H1 (cell line): ENCODE measurements around the gene OTUB1. TPM values are rescaled to one million over a fixed set of nuclear protein-coding genes. Genes with fewer than 3 reads are reported as not detected.
A peak's percentile ranks its signal among the peaks of the same experiment; 100 is the strongest.

Experiments
- CTCF ChIA-PET: fragments of 300-600 bp; sonication (Branson Sonifier 250); formaldehyde crosslinking; loops from one replicate; lab custom pipeline; 2021; ENCODE audit not compliant: partially characterized antibody; lab: Charles Lee
- POLR2A ChIA-PET: fragments of 300-600 bp; sonication (Branson Sonifier 250); formaldehyde crosslinking; loops from one replicate; lab custom pipeline; 2021; ENCODE audit warnings: inconsistent platforms; ENCODE audit not compliant: partially characterized antibody; lab: Charles Lee
- DNase-seq, 2 experiments: peaks; one replicate each; pipeline versions ENCODE4 v3.0.0 to v3.0.0-alpha.2; 2010 to 2022; ENCODE audit warnings: low spot score in 2 of 2, low read depth in 1 of 2, mixed read lengths in 1 of 2
- FAIRE-seq: peaks from 2 replicates; lab custom pipeline; 2011; peaks lifted over from hg19 to GRCh38; lab: Jason Lieb, UNC
- H2AFZ ChIP-seq: 2 replicates; pipeline ENCODE4 v1.8.1; 2012; ENCODE audit warnings: low read length, inconsistent platforms
- H2AK5ac ChIP-seq: 2 replicates; pipeline ENCODE4 v1.6.1; 2013; ENCODE audit warnings: low read depth, low read length
- H2BK120ac ChIP-seq: replicated peaks from 2 replicates; pipeline ENCODE3; 2013; ENCODE audit warnings: low read depth, low read length, inconsistent platforms
- H2BK12ac ChIP-seq: 2 replicates; pipeline ENCODE4 v1.6.1; 2013; ENCODE audit warnings: low read depth, low read length
- H2BK15ac ChIP-seq: 2 replicates; pipeline ENCODE4 v1.6.1; 2013; ENCODE audit warnings: low read length
- H2BK20ac ChIP-seq: 2 replicates; pipeline ENCODE4 v1.6.1; 2013; ENCODE audit warnings: low read length
- H2BK5ac ChIP-seq: 2 replicates; pipeline ENCODE4 v1.6.1; 2013; ENCODE audit warnings: low read depth, low read length
- H3K14ac ChIP-seq: 2 replicates; pipeline ENCODE4 v1.6.1; 2013; ENCODE audit warnings: inconsistent platforms; ENCODE audit not compliant: insufficient read length
- H3K18ac ChIP-seq: 2 replicates; pipeline ENCODE4 v1.6.1; 2013; ENCODE audit warnings: low read length; ENCODE audit errors: extremely low read depth
- H3K23ac ChIP-seq: 2 replicates; pipeline ENCODE4 v1.6.1; 2013; ENCODE audit warnings: inconsistent platforms; ENCODE audit not compliant: insufficient read length
- H3K23me2 ChIP-seq: 2 replicates; pipeline ENCODE4 v1.6.1; 2013; ENCODE audit warnings: low read depth, low read length
- H3K27ac ChIP-seq: 2 replicates; pipeline ENCODE4 v1.6.1; 2011; ENCODE audit warnings: low read depth, low read length, inconsistent platforms
- H3K27me3 ChIP-seq, 4 experiments: replicated peaks in 1 of 4; 1 replicate in 1 of 4; 2 replicates in 3 of 4; pipeline versions ENCODE4 v1.6.1 to v1.8.1; 2011 to 2013; ENCODE audit warnings: low read length in 3 of 4, mild to moderate bottlenecking in 3 of 4, inconsistent platforms in 2 of 4, mixed read lengths in 2 of 4, moderate library complexity in 1 of 4; ENCODE audit not compliant: control insufficient read depth in 3 of 4, insufficient read depth in 3 of 4; ENCODE audit errors: extremely low read depth in 1 of 4
- H3K36me3 ChIP-seq, 4 experiments: 2 replicates each; pipeline versions ENCODE4 v1.6.1 to v1.8.1; 2011 to 2013; ENCODE audit warnings: mild to moderate bottlenecking in 4 of 4, low read length in 3 of 4, moderate library complexity in 2 of 4, control low read depth in 1 of 4, inconsistent platforms in 1 of 4; ENCODE audit not compliant: insufficient read depth in 4 of 4, control insufficient read depth in 2 of 4
- H3K4ac ChIP-seq: replicated peaks from 2 replicates; pipeline ENCODE3; 2013; ENCODE audit warnings: low read length, low read depth, mixed read lengths, inconsistent platforms; ENCODE audit not compliant: insufficient read length
- H3K4me1 ChIP-seq, 4 experiments: replicated peaks in 1 of 4; 1 replicate in 1 of 4; 2 replicates in 3 of 4; pipeline versions ENCODE4 v1.6.1 to v1.8.1; 2011 to 2013; ENCODE audit warnings: low read length in 3 of 4, inconsistent platforms in 2 of 4, mixed read lengths in 1 of 4; ENCODE audit not compliant: insufficient read depth in 4 of 4, control insufficient read depth in 3 of 4
- H3K4me2 ChIP-seq, 2 experiments: 2 replicates each; pipeline versions ENCODE4 v1.6.1 to v1.8.1; 2011 to 2013; ENCODE audit warnings: low read depth in 2 of 2, low read length in 2 of 2, control low read depth in 1 of 2, inconsistent platforms in 1 of 2, mild to moderate bottlenecking in 1 of 2; ENCODE audit not compliant: insufficient read depth in 1 of 2
- H3K4me3 ChIP-seq, 4 experiments: fragments of 200-600, 300-600 bp in 1 of 4; sonication (generic), shearing (Covaris generic), sonication (Bioruptor Twin) in 1 of 4; 2 replicates each; pipeline versions ENCODE4 v1.5.1 to v1.8.1; 2011 to 2016; ENCODE audit warnings: low read length in 4 of 4, low read depth in 3 of 4, control low read depth in 2 of 4, inconsistent platforms in 2 of 4, mild to moderate bottlenecking in 2 of 4, mixed read lengths in 1 of 4, moderate library complexity in 1 of 4; ENCODE audit not compliant: insufficient read depth in 2 of 4; ENCODE audit errors: extremely low read depth in 1 of 4
- H3K56ac ChIP-seq: replicated peaks from 2 replicates; pipeline ENCODE3; 2013; ENCODE audit warnings: low read depth, mild to moderate bottlenecking, mixed read lengths, low read length, inconsistent platforms; ENCODE audit not compliant: insufficient read length
- H3K79me1 ChIP-seq: 2 replicates; pipeline ENCODE4 v1.6.1; 2013; ENCODE audit warnings: low read depth, low read length, control low read depth
- H3K79me2 ChIP-seq, 2 experiments: 2 replicates each; pipeline versions ENCODE4 v1.6.1 to v1.8.1; 2012 to 2013; ENCODE audit warnings: low read length in 2 of 2, mild to moderate bottlenecking in 2 of 2, inconsistent platforms in 1 of 2; ENCODE audit not compliant: insufficient read depth in 2 of 2, control insufficient read depth in 1 of 2
- H3K9ac ChIP-seq, 4 experiments: replicated peaks in 1 of 4; 1 replicate in 1 of 4; 2 replicates in 3 of 4; pipeline versions ENCODE4 v1.6.1 to v1.8.1; 2011 to 2013; ENCODE audit warnings: low read depth in 3 of 4, low read length in 3 of 4, control low read depth in 2 of 4, mild to moderate bottlenecking in 2 of 4, moderate library complexity in 2 of 4, inconsistent platforms in 1 of 4; ENCODE audit errors: extremely low read depth in 1 of 4
- H3K9me3 ChIP-seq, 2 experiments: 2 replicates each; pipeline versions ENCODE4 v1.6.1 to v1.8.1; 2012 to 2013; ENCODE audit warnings: mild to moderate bottlenecking in 2 of 2, moderate library complexity in 2 of 2, control low read depth in 1 of 2, inconsistent platforms in 1 of 2, low read depth in 1 of 2, low read length in 1 of 2, mixed read lengths in 1 of 2; ENCODE audit not compliant: insufficient read depth in 2 of 2
- H4K20me1 ChIP-seq, 2 experiments: replicated peaks in 1 of 2; 2 replicates each; pipeline versions ENCODE3 to v1.8.1; 2011 to 2013; ENCODE audit warnings: inconsistent platforms in 2 of 2, low read length in 2 of 2, mild to moderate bottlenecking in 1 of 2; ENCODE audit not compliant: insufficient read depth in 2 of 2, control insufficient read depth in 1 of 2
- H4K5ac ChIP-seq: 2 replicates; pipeline ENCODE4 v1.6.1; 2013; ENCODE audit warnings: low read length, low read depth, mixed read lengths, inconsistent platforms; ENCODE audit not compliant: insufficient read length
- H4K8ac ChIP-seq: 2 replicates; pipeline ENCODE4 v1.8.0; 2013; ENCODE audit warnings: mild to moderate bottlenecking, moderate library complexity, low read length, inconsistent platforms; ENCODE audit not compliant: insufficient read depth; ENCODE audit errors: extremely low read depth
- H4K91ac ChIP-seq: replicated peaks from 2 replicates; pipeline ENCODE3; 2013; ENCODE audit warnings: low read length, mixed read lengths, inconsistent platforms; ENCODE audit not compliant: insufficient read length
- CTCF ChIP-seq, 3 experiments: IDR thresholded peaks; 1 replicate in 2 of 3; 2 replicates in 1 of 3; pipeline versions ENCODE4 v1.5.1 to v1.6.1; 2011; ENCODE audit warnings: low read length in 3 of 3, mild to moderate bottlenecking in 3 of 3, inconsistent platforms in 2 of 3, low read depth in 1 of 3, moderate library complexity in 1 of 3; ENCODE audit not compliant: insufficient read depth in 1 of 3; ENCODE audit errors: control extremely low read depth in 1 of 3
- GTF2F1 ChIP-seq: IDR thresholded peaks from 2 replicates; pipeline ENCODE4 v1.6.1; 2012; ENCODE audit warnings: low read depth, low read length, improper control_type of control experiment, borderline replicate concordance
- PHF8 ChIP-seq: fragments of 200-600 bp; sonication (generic); conservative IDR thresholded peaks from 2 replicates; pipeline ENCODE4 v1.7.1; 2012; ENCODE audit warnings: low read depth, mild to moderate bottlenecking, inconsistent platforms, low read length, moderate library complexity
- RNF2 ChIP-seq: fragments of 200-900, 300-1000 bp; sonication (generic); IDR thresholded peaks from 2 replicates; pipeline ENCODE4 v1.7.1; 2016; ENCODE audit warnings: borderline replicate concordance, low read depth, mild to moderate bottlenecking, antibody characterized with exemption, low read length; ENCODE audit not compliant: poor library complexity, severe bottlenecking; ENCODE audit errors: missing control alignments
- SIX5 ChIP-seq: IDR thresholded peaks from 2 replicates; pipeline ENCODE4 v1.6.1; 2011; ENCODE audit warnings: mild to moderate bottlenecking, low read depth, low read length
- TEAD4 ChIP-seq: IDR thresholded peaks from 2 replicates; pipeline ENCODE4 v1.6.1; 2012; ENCODE audit warnings: low read depth, low read length, inconsistent platforms, mixed read lengths
- WGBS, 2 experiments: shearing (Covaris generic) in 1 of 2; methylation state at CpG; one replicate each; pipeline versions ENCODE4 v1.1.6 to v1.1.7; 2013 to 2015; ENCODE audit warnings: low lambda C conversion rate in 2 of 2, mixed read lengths in 2 of 2, inconsistent platforms in 1 of 2, low coverage in 1 of 2, missing lambda C conversion rate in 1 of 2; ENCODE audit not compliant: insufficient replicate concordance in 2 of 2, insufficient coverage in 1 of 2, insufficient read length in 1 of 2; ENCODE audit errors: extremely low coverage in 1 of 2, missing lambda C conversion rate in 1 of 2; 5-methylcytosine and 5-hydroxymethylcytosine counted together
- polyA plus RNA-seq, 7 experiments: library from polyadenylated mRNA; depleted of rRNA in 3 of 7; stranded (reverse) in 5 of 7; unstranded in 2 of 7; fragments of >200 nt in 5 of 7; fragments of 200-250 nt in 2 of 7; gene quantifications; 1 replicate in 5 of 7; 2 replicates in 1 of 7; 4 replicates in 1 of 7; pipeline versions ENCODE4 v1.2.1 to v1.2.3, GENCODE V29; 2011 to 2013; ENCODE audit warnings: missing spikeins in 2 of 7, mixed read lengths in 2 of 7
- total RNA-seq: library from RNA; stranded (reverse); fragmentation: NEBNext Ultra II Directional; extraction: Animal tissue kit (Norgen Biotek cat#: 25700); gene quantifications from 2 replicates; pipeline ENCODE4 v1.2.1, GENCODE V29; 2021

Gene OTUB1
- total and polyA plus RNA-seq, 2 of the 8 experiments (the other 6 are each of a cell fraction or from before 2014, with no cell fraction given) = 110 to 274 TPM

DNA sequence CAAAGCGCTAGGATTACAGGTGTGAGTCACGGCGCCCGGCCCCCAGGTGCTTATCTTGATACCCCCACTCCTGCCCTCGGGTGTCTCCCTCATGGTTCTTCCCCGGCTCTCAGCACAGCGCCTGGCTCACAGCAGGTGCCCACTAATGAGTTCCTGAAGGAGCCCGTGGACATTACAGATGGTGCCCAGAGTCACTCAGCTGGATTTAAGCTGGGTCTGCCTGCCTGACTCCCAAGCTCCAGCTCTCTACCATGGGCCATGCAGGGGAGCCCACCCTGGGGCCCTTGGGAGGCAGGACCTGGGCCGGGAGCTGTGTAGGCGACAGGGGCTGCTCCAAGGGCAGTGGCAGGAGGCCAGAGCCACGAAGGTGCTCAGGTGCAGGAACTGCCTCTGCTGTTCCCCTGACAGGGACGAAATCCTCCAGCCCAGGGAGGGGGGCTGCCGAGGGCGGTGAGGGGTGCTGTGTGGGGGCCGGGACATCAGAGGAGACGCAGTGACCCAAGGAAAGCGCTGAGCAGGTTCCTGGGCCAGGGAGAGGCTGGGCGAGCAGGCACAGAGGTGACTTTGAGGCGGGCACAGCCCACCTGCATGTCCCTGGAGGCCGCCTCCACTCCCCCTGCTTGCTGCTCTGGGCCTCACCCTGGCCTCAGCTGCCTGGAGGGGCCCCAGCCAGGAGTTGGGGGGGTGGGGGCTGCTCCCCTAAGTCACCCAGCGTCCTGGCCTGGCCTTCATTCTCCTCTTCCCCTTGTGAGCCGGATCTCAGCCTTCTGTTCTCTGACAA lies 34.9 kb downstream of the OTUB1 start:
- 70% methylated on average over 20 of the region's 22 CpGs; no CpG with 5 or more reads in 1 of the 2 experiments for WGBS, 2 experiments
- Histone ChIP-seq H3K79me2 (no peaks in the 10 kb centered on the region), H2AFZ (no peak overlapping the region), H3K27me3 (peaks cover 0 to 16% (median 12%) of the 10 kb centered on the region in 4 experiments; a peak in 5 of 7 replicates), H3K4me2 (peak overlapping the region; percentile 24 to 37; a peak in 2 of 4 replicates), H3K23ac (no peak overlapping the region), H2BK12ac (peak overlapping the region; percentile 13; the same call in 1 of the 2 replicates), H3K18ac (peak overlapping the region; percentile 87), H2BK15ac (0 out of 2 replicates have a peak overlapping the region, but pooled peaks have one; percentile 46), H2AK5ac (no peak overlapping the region), H3K4me1 (peaks cover 3 to 44% (median 32%) of the 10 kb centered on the region in 4 experiments), H2BK5ac (peak overlapping the region; percentile 36; the same call in 1 of the 2 replicates), H3K4ac (peak overlapping the region; percentile 5), H3K56ac (no peak overlapping the region), H3K23me2 (no peaks in the 10 kb centered on the region), H3K36me3 (no peaks in the 10 kb centered on the region), H4K5ac (peak overlapping the region; percentile 69), H3K27ac (no peak overlapping the region), H4K91ac (peak overlapping the region; percentile 75), H4K20me1 (peaks cover under 1 to 4% of the 10 kb centered on the region in 2 experiments), H2BK120ac (peak overlapping the region; percentile 39), H3K14ac (peak overlapping the region; percentile 8), H4K8ac (no peak overlapping the region), H3K79me1 (no peaks in the 10 kb centered on the region), H3K9me3 (no peaks in the 10 kb centered on the region), H2BK20ac (peak overlapping the region; percentile 61; the same call in 1 of the 2 replicates), H3K9ac (no peak overlapping the region), H3K4me3 (no peak overlapping the region)
- DNase-seq = no peak
- FAIRE-seq = no peak
- CTCF ChIA-PET = interaction anchor here (1.2 to 2.0 kb wide), 3 partner anchors 12 to 20 kb away, joined by 3 to 6 read pairs (median 5); no protein-coding TSS in a partner anchor
- POLR2A ChIA-PET = interaction anchor here (1.1 to 1.7 kb wide), 3 partner anchors 14 to 27 kb away, joined by 3 to 8 read pairs (median 6); no protein-coding TSS in a partner anchor
- TF ChIP-seq GTF2F1 (no peak), TEAD4 (no peak), PHF8 (no peak), SIX5 (no peak), RNF2 (no peak), CTCF (IDR thresholded peaks at IDR 0.05; ENCODE audit: control extremely low read depth in 1 of 3, insufficient read depth in 1 of 3, low read depth in 1 of 3, low read length in 3 of 3) (peak in 1 of 3 experiments; percentile 11; a peak in 1 of 4 replicates)
